ENCODE data around the gene MEF2C.

Gene MEF2C

DNA sequence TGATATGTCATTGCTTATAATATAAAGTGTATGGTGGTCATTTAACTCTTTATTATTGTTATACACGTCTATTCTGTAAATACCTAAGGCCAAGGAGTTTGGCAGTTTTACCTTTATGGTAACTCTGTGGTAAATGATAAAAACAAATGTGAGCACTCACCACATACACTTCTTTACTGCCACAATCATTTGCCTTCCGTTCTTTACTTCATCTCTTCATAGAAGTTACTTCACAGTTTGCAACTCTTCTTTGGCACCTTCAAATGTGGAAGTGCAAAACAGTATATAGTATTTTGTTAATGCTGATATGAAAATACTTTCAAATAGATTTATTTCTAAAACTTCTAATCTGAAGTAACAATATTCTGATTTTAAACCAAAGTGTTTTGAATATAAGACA lies 4.4 kb upstream of the MEF2C start:
- no peak for DNase-seq

DNA sequence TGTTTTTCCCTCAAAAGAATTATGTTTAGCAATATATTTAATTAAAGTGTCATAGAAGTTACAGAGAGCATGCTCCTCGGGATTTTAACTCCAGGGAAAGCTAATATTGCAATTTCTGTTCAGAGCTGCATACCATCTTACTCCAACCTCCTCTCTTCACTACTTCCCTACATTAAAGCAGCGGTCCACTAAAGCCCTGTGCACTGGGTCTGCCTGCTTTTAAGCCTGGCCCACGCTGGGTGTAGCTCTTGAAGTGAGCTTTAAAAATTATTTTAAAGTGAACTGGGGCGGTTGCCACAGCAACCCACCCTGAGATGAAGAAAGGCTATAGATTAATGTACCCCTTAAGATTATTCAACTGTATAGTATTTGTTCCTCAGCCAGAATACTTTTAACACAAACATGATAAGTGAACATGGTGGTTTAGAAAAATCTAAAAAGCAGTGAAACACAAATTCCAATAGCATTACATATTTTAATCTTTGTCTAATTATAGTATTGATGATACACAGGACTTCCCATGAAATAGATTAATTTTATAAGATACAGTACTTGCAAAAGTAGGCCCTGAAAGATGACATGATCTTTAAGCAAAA lies 3.9 kb upstream of the MEF2C start:
- no peak for DNase-seq

DNA sequence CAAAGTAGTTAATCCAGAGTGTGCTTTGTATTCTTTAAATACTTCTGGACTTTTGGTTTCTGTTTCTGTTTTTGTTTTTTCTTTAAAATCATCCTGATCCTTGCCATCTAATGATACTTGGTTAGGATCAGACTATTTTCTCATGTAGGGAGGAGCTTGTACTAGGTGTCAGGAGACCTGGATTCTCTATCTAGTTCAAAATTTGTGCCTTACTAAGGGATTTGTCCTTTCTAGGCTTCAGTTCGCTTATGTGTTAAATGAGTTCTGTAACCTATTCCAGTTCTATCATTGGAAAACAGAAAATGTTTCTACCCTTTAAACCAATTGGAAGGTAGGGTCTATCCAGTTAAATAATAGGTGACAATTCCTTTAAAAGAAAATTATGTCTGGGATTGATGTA lies 3.3 kb upstream of the MEF2C start:
- no peak for DNase-seq

DNA sequence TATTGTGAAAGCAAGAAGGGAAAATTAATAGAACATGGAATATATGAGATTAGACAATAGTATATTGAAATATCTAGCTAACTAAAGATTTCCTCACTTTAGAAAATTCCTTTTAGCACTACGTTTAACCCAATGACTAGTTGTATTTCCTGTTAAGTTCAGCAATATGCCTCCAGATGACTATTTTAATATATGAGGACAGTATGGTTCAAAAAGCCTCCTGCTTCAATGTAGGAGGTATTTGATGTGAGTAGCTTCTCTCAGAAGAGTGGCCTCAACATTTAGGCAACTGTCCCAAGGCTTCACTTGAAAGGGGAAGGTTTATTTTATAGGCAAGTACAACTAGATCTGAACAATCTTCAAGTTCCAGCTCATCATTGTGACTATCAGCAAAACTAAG lies 2.0 kb upstream of the MEF2C start:
- DNase-seq = no peak

DNA sequence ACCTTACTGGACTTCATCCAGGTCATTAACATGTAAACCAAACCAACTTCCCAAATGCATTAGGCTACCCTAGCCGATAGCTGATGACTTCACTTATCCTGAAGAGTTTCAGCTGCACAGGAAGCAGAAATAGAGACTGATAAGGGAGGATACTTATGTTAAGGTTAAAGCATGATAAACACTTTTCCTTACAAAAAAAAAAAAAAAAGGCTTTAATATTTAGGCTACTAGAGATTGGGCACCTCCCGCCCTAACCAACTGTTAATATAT lies 1.6 kb upstream of the MEF2C start:
- DNase-seq = no peak

DNA sequence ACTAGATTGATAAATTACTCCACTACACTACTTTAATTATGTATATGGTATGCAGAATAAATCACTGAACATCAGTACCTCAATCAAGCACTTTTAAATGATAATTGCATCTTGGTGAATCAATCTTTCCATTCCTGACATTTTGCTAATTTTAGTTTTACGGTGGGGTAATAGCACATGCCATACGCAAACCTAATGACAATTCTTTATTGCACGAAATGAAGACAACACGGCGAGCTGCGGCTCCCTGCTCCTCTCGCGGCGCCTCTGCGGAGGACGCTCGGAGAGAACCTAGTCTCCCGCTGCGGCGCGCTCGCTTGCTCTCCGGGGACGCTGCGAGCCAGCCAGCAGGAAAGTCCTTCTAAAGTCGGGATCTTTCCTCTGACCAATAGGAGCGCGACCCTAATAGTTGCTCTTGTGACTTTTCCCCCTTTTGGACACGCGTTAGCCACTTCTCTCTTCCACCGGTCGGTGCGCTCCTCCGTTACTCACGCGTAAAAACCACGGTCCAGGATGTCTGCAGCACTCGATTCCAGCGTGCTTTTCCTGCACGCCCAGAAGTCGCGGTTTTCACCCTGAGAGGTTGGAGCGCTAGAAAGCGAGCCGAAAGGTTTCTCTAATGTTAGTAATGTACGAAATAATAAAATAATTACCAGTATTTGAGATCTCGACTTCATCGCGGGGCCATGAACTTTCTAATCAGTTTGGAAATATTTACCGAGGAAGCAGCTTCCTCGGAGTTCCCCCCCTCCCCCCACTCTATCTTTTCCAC lies 1.0 kb upstream of the MEF2C start:
- no peak for DNase-seq

DNA sequence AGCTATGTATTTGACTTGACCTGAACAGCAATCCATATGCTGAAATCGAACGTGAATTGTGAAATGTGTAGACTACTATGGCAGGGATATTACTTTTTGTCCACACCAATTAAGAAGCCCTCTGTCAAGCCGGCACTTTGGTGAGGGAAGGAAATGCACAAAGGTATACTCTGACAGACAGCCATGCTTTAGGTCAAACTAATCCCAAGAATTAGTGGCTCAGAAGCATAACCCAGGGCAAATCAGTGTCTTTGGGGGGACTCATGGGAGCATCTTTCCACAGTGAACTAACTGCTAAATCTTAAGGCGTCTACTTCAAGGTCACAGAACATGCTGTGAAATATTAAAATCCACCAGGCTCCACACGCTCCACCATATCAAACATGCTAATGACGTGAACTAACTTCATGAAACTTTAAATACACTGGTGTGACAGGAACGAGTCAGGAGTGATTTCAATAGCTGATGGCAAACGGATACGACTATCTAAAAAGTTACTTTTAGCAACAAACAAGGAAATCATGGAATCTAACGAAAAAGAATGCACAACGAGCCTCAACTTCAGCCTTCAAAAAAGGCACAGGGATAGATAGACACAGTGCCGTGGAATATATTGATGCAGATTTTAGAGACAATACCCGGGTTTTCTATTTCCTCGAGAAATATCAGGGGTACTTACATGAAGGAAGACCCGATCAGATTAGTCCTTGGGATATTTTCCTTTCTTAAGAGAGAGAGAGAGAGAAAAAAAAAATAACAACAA lies 527 bp downstream of the MEF2C start:
- DNase-seq = no peak

DNA sequence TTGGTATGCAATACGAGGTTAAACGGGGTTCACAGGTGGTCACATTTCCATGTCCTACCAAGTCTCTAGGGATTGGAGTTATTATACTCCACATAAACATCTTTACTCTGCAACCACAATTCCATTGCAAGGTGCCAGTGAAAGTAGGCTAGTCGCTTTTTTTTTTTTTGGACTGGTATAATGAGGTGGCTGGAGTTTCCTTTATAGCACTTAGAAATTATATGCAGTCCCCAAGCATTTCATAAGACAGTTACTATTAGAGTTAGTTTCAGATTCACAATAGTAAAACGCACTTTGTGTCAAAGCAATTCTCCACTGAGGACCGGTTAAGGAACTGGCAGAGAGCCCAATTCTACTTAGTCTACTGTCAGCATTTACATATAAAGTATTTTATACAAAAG lies 1.4 kb downstream of the MEF2C start:
- DNase-seq = no peak

DNA sequence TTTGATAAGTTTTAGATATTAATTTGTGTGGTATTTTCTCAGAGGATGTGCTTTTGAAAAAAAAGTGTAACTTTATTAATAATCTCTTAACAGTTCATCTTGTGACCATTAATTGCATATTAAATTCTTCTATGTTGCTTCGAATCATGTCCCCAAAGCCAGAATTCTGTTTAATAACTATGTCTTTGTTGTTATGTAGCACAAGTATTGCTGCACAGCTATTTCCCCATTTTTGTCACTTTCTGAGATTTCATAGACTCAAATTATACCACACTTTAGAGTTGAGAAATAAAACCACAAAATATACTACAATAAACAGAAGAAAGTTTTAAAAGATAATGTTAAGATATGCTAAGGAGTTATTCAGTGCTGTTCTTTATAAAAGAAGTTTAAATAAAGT lies 2.8 kb downstream of the MEF2C start:
- no peak for DNase-seq

DNA sequence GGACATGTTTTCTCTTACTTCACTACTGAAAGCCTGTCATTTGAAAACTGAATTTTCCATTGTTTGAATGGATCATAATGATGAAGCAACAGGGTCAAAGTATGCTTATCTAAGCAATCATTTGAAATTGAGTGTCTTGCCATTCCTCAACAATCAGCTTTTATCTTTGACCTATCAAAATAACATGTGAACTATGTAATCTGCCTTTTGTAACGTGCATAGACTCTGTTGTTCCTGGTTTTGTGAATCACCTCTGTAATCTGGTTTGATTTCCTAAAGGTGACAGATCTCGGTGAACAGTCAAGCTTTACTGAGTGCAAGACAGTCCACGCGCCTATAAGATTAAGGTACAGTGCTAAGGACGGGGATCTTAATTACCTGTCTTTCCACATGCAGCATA lies 3.3 kb downstream of the MEF2C start:
- no peak for DNase-seq

DNA sequence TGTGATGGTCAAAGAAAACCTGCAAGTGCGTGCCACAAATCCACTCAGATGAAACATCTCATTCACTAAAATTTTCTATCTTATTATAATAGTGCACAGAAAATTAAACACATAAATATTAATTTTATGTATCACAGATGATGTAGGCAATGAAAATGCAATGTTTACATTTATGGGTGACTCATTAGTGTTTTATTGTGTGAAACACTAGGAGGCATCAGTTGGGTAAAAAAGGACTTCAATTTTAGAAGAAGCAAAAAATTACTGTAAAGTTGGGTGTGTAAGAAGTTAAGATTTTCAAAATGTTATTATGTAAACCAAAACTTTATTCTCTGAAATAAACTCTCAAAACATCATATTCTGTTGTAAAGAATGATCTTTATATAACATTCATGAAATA lies 4.0 kb downstream of the MEF2C start:
- DNase-seq = no peak

DNA sequence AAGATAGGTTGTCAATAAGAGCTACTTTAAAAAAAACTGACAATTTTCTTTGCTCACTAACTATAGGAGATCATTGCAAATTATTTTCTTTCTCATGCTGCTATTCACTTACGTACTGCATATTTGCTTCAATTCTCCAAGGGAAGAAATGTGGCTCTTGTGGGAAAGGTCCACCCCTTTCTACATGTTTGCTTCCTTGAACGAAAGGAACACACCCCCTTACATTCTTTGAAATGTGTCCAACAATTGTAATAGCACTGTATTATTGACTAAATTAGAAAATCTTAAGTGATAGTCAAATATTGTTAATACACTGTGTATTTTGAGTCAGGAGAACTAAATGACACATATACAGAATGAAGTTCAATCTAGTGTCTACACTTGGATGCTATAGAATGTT lies 5.2 kb downstream of the MEF2C start:
- DNase-seq = no peak

DNA sequence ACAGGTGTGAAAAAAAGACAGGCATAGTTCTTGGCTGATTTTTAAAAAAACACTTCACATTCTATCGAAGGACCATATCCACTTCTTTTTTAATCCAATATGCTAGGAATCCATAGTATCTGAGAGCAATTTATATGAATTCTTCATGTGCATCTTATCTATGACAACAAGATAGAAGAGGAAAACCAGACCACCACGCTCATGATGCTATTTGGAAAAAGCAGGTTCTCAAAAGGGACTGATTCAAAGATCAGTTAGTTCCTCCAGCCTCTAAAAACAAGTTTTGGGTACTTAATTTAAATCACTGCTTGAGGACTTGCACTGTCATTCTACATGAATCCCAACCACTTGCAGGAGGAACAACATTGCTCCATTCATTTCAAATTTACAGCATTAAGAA lies 6.3 kb downstream of the MEF2C start:
- DNase-seq = no peak

DNA sequence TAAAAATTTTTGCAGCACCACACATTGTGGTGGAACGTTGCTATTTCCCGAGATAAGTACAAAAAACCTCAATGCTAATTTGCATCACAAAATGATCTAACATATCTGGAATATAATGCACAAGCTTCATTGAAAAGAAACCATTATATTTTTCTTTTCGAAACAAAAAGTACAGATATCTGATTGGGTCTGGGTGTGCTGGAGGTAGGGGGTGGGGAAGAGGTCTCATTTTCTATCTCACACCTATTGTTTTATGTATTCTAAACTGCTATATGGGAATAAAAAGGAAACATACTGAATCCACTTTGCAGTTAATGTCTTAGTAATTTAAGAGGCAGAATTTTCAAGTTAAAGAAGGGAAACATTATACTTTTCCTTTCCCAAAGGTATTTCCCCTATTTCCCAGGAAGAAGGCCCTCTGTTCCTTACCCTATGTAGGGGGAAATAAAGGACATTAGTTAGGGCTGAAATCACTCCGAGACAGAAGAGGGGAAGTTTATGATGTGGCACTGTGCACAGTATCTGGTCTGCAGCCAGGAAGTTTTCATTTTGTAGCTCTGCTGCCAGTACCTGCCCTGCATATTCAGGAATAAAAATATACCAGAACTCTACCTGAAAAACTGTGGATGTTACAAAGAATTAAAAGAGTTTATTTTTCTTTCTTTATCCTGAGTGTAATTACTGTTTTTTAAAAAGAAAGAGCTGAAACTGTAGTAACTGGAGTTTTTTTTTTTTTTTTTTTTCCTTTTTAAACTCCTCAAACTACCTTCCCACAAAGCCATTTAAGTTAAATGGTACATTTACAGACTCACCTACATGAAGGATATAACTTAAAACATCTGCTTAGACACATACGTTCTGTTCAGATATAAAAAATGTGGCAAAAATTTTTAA lies 7.4 kb downstream of the MEF2C start:
- no peak for DNase-seq

DNA sequence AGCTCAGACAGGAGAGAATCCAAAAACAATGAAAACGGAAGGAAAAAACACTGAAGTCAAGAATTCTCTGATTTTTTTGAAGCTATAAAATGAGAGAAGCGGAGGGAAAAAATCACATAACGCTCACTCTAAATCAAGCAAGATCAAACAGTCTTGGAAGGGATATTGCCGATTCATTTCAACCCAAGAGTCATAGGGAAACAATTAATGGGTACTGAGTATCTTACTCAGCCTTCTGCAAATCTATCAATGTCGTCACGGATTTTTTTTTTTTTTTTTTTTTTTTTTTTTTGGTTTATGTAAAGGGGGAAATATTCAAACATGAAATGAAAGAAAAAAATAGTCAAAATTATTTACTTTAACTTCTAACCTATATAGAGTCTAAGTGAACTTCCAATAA lies 9.5 kb downstream of the MEF2C start:
- no peak for DNase-seq

DNA sequence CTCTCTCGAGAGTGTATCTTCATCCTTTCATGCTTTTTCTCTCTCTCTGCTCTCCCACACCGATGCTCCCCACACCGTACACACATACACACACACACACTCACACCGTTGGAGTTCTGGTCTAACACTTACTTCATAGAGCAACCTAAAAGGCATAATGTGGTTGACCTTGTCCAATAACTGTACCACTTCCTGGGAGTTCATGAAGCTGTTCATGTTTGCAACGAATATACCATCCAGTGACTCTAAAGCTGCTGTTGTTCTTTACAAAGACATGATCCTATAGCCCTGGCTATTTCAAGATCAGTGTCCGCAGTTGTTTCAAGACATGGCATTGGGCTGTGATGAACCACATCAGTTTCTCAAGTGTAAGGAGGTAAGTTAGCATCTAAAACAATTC lies 10.0 kb downstream of the MEF2C start:
- DNase-seq = no peak

DNA sequence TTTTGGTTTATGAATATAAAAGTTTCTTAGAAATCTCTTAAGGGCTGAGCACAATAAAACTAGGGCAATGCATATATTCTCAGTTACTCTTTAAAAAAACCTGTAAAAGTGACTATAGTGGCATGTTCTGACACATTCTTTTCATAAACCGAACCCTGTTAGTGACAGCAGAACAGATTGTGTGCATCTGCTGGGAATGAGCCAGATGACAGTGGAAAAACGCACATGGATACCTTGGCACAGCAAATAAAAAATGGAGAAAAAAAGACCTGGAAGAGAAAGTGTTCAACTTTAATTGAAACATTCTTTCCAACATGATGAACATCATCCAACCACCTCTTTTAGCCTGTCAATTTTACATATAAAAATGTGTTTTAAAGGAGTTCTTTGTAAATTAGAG lies 12.7 kb downstream of the MEF2C start:
- no peak for DNase-seq

DNA sequence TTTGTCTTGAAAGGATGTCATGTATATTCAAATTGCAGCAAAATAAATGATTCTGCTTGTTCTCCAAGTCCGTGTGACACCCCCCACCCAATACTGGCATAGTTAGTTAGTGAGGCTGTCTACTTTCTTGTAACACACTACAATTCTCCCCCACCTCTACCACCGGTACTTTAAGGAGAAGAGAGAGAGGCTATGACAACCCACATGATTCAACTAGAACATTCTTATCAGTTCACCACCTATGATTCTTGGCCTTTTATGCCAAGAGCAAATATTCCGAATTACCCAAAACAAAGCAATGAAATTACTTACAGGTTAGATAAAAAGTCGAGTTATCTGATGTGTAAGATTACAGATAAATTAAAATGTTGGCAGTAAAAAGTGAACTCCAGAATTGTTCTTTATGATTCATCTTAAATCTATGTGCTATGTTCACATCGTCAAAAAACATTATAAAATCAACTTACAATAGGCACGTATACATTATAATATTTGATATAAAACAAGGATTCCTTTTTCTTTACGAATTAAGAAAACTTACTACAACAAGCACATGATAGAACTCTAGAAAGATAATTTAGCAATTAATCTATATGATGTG lies 14.4 kb downstream of the MEF2C start:
- no peak for DNase-seq

DNA sequence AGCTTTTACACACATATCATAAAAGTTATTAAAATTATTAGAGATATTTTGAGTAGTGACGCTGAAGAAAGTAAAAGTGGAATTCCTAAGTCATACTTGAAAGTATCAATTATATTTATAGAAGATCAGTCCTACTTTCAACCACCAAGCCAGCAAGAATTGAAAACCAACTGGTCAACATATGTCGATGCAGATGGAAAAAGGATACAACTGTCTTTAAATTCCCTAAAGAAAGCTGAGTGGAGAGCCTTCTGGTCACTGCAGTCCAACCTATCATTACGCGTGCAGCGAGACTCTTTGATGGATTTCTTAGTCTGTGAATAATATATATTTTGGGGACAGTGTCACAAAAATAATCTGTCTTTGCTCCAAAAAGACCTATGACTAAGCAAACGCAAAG lies 15.3 kb downstream of the MEF2C start:
- no peak for DNase-seq

DNA sequence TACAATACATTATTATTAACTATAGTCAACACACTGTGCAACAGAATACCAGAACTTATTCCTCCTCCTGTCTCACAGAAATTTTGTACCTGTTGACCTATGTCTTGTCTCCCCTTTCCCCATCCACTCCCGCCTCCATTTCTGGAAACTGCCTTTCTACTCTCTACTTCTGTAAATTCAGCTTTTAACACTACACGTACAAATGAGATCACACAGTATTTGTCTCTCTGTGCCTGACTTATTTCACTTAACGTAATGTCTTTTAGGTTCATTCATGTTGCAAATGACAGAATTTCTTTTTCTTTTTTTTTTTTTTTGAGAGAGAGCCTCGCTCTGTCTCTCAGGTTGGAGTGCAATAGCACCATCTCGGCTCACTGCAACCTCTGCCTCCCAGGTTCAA lies 19.5 kb downstream of the MEF2C start:
- DNase-seq = no peak

DNA sequence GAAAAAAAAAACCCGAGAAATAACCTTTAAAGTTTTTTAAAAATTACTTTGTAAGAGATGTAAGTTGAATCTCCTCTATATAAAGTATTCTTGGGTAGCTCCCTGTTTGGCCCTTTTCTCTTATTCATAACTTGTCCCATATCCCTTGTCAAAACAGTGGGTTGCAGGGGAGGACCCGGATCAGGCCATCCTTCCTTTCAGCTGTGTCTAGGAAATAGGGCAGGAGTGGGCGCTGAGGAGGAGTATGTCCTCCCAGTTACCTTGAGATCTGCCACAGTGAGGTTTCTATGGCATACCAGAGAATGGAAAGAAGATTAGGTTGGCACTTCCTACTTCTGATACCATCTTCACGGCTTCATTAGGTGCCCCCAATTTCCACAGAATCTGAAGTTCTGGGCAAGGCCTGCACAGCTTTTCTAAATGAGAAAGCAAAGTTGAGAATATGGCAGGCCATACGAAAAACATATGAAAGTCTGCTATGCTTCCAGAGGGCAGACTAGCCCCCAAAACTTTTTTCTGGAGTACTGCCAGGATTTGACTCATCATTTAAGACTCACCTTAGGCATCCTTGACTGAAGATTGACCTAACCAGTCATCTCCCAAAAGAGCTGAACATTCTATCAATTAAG lies 20.3 kb downstream of the MEF2C start:
- DNase-seq = no peak

DNA sequence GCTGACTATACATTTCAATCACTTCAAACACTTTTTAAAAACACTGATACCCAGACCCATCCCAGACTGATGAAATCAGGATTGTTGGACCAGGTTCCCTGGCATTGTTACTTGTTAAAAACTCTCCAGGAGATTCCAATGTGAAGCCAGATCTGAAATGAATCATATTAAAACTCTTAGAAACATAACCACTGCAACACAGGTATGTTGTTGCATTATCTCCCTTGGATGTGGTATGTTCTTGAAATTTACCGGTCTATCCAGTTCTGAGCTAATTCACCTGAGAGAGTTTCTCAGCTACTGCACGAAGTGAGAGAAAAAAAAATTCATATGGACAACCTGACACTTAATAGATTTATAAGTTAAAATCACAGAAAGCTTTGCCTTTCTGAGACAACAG lies 21.8 kb downstream of the MEF2C start:
- DNase-seq = no peak

DNA sequence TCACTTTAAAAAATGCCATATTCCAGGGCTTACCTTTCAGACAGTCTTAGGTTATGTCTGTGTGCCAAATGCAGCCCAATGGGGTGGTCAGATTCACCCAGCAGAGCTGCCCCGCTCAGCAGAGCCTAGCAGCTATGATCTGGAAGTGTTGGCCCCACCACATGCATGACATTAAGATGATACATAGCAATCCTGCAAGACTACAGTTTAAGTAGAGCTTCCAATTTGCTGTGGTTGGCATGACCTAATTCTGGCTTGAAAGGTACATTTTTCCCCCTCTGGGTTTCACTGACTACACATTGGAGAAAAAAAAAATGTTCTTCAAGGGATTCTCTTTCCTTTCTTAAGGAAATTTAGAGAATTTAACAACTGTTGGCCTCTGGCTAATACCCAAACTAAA lies 22.5 kb downstream of the MEF2C start:
- no peak for DNase-seq
